Measurements from ENCODE around the gene COL5A1.

Gene COL5A1

GRCh38 chr9:134730011-134730760 lies 88.6 kb downstream of the COL5A1 start:
- DNase-seq = no peak

- no peak for DNase-seq
Measured at GRCh38 chr9:134730761-134731496, 89.3 kb downstream of the COL5A1 start.

GRCh38 chr9:134731497-134732391 lies 90.1 kb downstream of the COL5A1 start:
- no peak for DNase-seq

GRCh38 chr9:134732392-134733110 lies 90.9 kb downstream of the COL5A1 start:
- no peak for DNase-seq

GRCh38 chr9:134733480-134734232 lies 92.1 kb downstream of the COL5A1 start:
- no peak for DNase-seq

- no peak for DNase-seq
Measured at GRCh38 chr9:134734270-134734669, 92.7 kb downstream of the COL5A1 start.

- DNase-seq = no peak
Measured at GRCh38 chr9:134735441-134736175, 94.0 kb downstream of the COL5A1 start.

- no peak for DNase-seq
Measured at GRCh38 chr9:134736791-134737497, 95.3 kb downstream of the COL5A1 start.

- no peak for DNase-seq
Measured at GRCh38 chr9:134737842-134738580, 96.4 kb downstream of the COL5A1 start.

GRCh38 chr9:134738869-134739659 lies 97.5 kb downstream of the COL5A1 start:
- DNase-seq = peak; percentile 47

GRCh38 chr9:134739660-134739968 lies 98.0 kb downstream of the COL5A1 start:
- DNase-seq = no peak

GRCh38 chr9:134740071-134740470 lies 98.5 kb downstream of the COL5A1 start:
- no peak for DNase-seq

GRCh38 chr9:134741846-134742245 lies 100.2 kb downstream of the COL5A1 start:
- no peak for DNase-seq

- no peak for DNase-seq
Measured at GRCh38 chr9:134742822-134743535, 101.4 kb downstream of the COL5A1 start.

- DNase-seq = no peak
Measured at GRCh38 chr9:134743853-134744252, 102.2 kb downstream of the COL5A1 start.

- DNase-seq = no peak
Measured at GRCh38 chr9:134744385-134745295, 103.0 kb downstream of the COL5A1 start.

GRCh38 chr9:134747951-134748489 lies 106.4 kb downstream of the COL5A1 start:
- no peak for DNase-seq
